Upper lobe of left lung (tissue), 4 donors: ENCODE measurements around the gene DOCK6.

Experiments used
- CTCF ChIP-seq, 6 experiments: fragments of 450-650 bp in 4 of 6; fragments of 200-600 bp in 2 of 6; sonication (generic) in 2 of 6; IDR thresholded peaks; one replicate each; pipeline ENCODE4 v1.5.1; 2016 to 2019; ENCODE audit warnings: antibody characterized with exemption in 6 of 6
- EP300 ChIP-seq, 4 donors: sonication (generic); formaldehyde crosslinking; IDR thresholded peaks; one replicate each; pipeline ENCODE4 v1.5.1; 2017; ENCODE audit warnings: antibody characterized with exemption in 4 of 4, control low read depth in 2 of 4
- POLR2A ChIP-seq, 4 donors: fragments of 450-650 bp; IDR thresholded peaks; one replicate each; pipeline ENCODE4 v1.5.1; 2016 to 2017; ENCODE audit warnings: antibody characterized with exemption in 4 of 4, mild to moderate bottlenecking in 2 of 4

DNA sequence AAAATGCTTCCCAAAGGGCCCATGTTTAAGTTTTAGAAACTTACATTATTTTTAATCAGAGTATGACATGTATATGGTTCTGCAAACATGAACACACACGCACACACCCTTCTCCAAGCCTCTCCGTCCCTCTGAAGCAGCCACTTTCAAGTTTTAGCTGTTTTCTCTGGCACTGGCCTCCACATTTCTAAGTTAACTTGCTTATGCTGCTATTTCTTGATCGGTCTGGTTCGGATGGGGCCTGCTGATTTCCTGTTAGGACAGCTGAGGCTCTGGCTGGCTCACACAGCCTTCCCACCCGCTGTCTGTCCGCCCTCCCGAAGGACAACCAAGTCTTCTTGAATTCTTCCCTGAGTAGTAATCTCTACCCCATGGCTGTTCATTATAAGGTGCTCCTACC lies 111.1 kb downstream of the DOCK6 start:
- TF ChIP-seq CTCF (IDR thresholded peaks at IDR 0.05) (no peak), POLR2A (IDR thresholded peaks at IDR 0.05) (no peak), EP300 (IDR thresholded peaks at IDR 0.05) (no peak)
